GM19238 (cell line): ENCODE results near the gene SEC14L5.
"Not testable (repeated sequence)": the region's sequence is repeated elsewhere in the genome, so short reads cannot be mapped to it uniquely, and the experiment has no call there.

Experiments used
- DNase-seq: peaks from one replicate; pipeline ENCODE4 v3.0.0; 2011; ENCODE audit warnings: low spot score; ENCODE audit not compliant: insufficient read length

Gene SEC14L5

DNA sequence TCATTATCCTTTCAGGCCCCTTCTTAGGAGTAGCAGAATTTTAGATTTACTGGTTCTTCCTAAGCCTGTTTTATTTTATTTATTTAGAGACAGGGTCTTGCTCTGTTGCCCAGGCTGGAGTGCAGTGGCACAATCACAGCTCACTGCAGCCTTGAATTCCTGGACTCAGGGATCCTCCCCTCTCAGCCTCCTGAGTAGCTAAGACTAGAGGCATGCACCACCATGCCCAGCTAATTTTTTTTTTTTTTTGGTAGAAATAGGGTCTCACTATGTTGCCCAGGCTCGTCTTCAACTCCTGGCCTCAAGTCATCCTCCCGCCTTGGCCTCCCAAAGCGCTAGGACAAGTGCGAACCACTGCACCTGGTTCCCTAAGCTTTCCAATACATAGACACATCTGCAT is 28.5 kb upstream of the SEC14L5 start:
- not testable (repeated sequence) for DNase-seq

DNA sequence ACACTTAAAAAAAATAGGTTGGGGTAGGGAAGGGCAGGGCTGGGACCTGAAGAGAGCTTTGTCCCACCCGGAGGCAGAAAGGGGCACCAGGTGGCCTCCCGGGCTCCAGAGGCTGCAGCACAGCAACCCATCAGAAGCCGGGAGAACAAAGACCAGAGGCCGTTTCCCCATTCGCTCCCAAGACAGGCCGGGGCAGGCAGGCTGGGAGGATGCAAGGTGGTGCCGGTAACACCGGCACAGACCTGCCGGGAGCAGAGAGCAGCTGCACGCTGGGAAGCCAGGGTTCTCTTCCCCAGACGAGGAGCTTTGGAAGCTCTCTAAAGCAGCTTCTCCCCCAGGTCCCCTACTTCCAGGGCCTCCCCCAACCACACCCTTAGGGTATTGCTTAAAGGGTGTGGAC is 26.7 kb upstream of the SEC14L5 start:
- no peak for DNase-seq

DNA sequence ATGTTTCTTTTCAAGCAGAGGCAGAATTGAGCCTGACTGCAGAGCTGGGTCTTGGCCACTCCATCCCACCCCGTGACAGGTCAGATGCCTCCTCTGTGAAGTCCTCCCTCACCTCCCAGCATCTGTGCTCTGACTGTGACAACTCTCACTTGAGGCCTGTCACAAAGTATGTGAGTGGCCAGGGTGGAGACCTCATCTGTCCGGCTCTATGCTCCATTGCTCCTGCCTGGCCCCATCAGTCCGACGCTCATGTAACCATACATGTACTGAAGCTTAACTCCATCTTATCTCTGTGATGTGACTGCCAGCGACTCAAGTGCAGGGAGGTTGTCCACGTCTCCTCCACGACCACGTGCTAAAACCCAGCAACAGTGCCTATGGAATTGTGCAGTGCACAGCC is 24.7 kb upstream of the SEC14L5 start:
- DNase-seq: no peak

DNA sequence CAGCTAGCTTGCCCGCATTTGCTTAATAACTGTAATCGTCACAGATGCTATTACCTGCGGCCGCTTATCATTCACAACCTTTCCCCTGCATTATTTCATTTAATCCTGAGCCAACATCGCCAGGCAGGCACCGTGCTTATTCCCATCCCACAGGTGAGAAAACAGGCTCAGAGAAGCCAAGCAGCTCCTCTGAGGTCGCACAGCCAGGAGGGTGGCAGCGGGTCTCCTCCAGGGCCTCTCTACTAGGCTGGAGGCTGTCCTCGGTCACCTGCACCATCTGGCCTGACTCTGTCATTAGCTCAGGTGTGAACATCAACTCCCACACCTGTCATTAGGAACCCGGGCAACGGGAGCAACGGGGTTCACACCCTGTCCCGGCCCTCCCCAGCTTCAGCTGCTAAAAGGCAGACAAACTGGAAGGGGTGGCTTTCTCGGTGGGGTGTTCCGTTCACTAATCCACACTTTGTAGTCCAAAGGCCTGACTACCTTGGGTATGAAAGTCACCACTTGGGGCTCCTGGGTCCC is 24.2 kb upstream of the SEC14L5 start:
- no peak for DNase-seq

DNA sequence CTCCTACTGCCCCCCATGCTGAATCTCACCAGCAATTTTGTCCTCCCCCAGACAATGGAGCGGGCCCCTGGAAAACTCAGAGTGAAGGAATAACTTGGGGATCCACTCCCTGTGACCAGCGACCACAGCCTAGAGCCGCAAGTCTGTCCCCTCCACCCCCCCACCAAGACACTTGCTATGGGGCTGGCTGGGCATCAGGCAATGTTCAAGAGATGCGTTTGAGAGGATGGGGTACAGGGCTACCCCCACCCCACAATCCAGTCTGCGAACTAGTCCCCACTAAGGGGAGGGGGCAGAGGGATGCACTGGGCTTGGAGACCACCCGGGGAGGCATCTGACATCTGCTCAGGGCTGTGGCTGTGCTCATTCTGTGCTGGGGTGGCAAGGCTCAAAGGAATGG is 23.5 kb upstream of the SEC14L5 start:
- DNase-seq: no peak

DNA sequence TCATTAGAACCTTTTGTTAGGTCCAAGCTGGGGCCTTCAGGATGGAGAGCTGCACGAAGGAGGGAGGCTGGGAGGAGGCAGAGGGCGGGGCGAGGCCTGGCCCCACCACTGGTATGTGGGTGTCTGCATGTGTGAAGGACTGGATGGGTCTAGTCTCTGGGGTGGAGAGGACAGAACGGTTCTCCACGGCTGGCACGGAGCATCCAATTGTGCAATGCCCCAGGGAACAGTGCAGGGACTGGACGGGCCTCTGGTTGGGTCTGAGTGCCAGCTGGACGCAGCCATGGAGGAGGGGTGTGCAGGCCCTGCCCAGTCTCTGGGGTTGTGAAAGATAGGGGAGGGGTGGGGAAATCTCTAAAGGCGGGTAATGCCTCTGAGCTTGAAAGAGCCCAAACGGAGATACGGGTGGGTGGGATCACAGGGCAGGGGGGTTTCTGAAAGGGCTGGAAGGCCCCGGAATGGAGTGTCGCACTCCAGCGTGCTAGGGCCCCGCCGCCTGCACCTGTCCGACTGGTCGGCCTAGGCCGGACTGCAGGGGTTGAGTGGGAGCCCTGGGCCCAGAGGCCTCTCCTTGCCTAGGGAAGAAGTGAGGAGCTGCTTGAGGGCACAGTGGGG is 22.8 kb upstream of the SEC14L5 start:
- DNase-seq: no peak

DNA sequence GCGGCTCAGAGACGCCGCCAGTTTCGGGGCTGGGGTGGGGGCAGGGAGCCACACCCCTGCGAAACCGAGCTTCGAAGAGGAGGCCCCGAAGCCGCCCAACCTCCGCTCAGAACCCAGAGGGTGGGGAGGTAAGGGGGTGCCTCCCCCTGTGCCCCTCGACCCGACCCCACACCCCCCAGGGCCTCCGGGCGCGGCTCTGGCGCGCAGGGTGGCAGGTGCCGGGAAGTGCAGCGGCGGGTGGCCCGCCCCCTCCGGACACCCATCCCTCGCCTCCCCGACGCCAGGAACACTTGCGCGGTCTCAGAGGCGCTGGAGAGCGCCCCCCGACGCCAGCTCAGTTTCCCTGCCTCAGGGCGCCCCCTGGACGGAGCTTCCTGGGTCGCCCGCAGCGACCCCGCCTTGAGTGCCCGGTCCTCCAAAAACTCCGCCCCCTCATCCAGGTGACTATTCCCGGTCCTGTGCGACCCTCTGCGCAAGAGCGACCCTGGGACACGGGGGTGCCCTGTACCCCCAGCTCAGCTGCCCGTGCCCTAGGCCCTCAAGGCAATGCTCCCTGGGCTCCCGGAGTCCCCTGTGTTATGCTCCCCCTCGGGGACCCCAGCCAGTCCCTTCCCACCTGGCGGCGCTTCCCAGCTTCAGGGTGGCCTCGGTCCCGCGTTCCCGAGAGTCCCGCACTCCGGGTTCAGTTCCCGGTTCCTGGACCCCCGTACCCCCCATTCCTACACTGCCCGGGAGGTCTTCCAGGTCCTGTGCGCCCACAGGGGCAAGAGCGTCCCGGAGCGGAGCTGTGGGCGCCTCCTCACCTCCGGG is 21.7 kb upstream of the SEC14L5 start:
- no peak for DNase-seq

DNA sequence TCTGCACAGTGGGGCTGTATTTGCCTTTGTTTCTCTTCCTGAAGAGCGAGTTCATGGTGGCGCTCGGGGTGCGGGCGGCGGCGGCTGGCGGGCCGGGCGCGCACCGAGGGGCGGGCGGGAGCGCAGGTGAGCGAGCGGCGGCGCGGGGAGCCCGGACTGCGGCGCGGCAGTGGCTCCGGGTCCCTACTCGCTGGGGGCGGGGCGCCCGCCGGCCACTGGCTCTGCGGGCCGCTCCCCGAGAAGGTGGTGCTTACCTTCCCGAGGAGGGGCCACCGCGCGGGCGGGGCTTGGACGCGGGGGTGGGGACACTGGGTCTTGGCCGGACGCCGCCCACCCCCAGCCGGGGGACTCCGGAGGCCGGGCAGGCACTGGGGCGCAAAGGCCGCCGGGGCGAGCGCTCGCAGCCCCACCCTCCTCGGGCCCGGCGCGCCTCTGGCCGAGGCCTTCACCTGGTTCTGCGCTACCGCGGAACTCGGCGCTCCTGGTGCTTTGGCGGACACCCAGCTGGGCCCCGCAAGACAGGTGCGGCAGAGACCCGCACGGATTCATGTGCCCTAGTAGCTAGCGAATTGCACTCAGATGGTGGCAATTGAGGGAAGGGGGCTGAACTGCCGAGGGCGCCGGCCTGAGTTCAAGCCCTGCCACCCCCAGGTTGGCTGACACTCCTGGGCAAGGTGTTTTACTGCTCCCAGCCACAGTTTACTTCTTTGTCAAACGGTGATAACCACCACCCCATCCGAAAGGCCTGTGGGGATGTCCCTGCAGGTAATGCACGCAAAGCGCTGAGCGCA is 20.9 kb upstream of the SEC14L5 start, which contains the start of gene PPL:
Gene PPL (minus strand): TSS at position 158 of the 791 bp plus-strand sequence. CDS start 103 bp downstream, at position 55.
- DNase-seq: peak; percentile 32

DNA sequence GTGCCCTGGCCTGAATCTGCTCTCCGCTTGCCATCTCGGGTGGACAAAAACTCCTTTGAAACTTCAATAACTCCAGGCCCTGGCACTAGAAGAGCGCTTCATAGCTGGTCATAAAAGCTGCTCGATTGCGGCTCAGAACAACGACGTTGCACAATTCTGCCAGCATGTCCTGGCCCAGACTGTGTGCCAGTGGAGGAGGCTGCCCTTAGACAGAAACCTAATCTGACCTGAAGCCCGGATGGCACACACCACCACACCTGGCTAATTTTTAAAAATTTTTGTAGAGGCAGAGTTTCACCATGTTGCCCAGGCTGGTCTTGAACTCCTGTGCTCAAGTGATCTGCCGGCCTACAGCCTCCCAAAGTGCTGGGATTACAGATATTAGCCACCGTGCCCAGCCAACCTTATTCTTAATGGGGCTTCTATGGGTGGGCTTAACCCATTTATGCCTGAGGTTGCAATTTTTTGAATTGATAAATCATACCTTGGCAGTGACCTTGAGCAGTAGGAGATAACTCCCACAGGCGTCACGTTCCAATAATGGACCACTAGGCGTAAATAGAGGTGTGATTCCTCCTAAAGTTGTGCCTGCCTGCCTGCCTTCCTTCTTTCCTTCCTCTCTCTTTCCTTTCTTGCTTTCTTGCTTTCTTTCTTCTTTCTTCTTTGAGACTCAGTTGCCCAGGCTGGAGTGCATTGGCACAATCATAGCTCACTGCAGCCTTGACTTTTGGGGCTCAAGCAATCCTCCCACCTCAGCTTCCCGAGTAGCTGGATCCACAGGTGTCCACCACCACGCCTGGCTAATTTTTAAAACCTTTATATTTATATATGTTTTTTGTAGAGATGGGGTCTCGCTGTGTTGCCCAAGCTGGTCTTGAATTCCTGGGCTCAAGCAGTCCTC is 20.1 kb upstream of the SEC14L5 start:
- no peak for DNase-seq

DNA sequence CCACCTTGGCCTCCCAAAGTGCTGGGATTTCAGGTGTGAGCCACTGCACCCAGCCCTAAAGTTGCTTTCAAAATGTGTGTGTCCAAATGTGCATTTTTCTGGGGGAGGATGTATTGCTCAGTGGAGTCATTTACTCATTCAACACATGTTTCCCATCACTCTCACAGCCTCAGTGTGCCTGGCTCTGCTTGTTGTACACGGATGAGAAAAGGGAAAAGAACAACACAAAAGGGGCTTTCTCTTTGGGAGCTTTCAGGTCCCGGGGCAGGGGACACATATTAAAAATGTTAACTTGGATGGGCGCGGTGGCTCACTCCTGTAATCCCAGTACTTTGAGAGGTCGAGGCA is 19.5 kb upstream of the SEC14L5 start:
- no peak for DNase-seq

DNA sequence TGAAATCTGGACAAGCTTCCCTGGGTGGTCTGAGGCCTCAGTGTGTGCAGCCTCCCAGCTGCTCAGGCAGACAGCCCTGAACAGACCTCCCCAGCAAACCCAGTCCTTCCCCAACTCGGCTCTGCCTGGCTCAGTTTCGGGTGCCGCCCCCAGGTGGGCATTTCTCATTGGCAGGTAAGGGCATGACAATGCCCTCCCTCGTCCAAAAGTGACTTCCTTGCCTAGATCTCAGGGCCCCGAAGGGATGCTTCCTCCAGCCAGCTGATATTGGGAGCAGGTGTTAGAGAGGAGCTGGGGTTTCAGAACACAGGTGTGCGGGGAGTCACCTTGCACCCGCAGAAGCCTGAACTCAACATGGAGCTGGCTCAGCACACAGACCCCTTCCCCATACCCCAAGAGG is 17.4 kb upstream of the SEC14L5 start:
- DNase-seq: no peak

DNA sequence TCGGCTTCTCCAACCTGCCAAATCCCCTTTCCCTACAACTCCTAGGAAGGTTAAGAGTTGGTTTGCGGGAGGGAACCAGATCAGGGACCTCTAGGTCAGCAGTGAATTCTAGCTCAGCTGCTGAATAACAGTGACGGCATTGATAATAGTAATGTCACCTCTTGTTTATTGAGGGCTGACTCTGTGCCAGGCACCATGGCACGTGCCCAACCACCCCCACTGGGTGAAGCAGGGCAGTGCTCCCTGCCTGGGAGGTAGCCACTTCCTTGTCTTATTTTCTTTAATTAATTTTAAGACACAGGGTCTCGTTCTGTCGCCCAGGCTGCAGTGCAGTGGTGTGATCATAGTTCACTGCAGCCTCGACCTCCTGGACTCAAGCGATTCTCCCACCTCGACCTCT is 15.6 kb upstream of the SEC14L5 start:
- DNase-seq: no peak

DNA sequence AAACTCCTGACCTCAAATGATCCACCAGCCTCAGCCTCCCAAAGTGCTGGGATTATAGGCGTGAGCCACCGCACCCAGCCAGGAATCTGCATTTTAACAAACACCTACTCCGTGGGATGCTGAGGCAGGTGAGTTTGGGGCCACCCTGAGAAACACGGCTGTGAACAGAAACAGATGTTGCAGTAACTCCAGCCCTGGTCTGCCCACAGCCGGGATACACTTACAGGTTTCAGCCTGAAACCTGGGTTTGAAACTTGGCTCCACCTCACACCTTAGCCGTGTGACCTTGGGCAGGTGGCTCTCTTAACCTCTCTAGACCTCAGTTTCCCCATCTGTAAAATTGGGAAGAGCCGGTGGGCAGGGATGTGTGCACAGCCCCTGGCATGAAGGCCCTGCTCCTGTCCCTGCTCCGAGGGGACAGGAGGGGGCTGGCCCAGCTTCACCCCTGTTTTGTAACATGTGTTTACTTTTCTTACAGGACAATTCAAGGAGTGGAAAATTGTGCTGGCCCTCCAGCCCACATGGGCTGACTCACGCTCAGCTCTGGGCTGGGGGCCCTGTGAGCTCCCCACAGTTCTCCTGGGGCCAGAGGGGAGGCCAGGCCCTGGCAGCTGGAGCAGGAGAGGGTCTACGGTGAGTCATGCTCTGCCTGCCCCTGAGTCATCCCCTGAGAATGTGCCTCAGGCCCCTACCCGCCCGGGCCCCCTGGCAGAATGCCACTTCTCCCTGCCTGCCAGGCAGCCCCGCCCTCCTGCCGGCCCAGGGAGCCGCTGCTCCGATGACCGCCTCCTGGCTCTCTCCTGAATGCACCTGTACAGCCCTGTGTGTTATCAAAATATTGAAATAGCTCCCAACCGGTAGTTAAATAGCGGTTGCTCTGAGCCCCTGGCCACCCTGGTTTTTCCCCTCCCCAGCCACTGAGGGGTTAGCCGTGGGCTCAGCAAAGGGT is 13.5 kb upstream of the SEC14L5 start:
- DNase-seq: no peak

DNA sequence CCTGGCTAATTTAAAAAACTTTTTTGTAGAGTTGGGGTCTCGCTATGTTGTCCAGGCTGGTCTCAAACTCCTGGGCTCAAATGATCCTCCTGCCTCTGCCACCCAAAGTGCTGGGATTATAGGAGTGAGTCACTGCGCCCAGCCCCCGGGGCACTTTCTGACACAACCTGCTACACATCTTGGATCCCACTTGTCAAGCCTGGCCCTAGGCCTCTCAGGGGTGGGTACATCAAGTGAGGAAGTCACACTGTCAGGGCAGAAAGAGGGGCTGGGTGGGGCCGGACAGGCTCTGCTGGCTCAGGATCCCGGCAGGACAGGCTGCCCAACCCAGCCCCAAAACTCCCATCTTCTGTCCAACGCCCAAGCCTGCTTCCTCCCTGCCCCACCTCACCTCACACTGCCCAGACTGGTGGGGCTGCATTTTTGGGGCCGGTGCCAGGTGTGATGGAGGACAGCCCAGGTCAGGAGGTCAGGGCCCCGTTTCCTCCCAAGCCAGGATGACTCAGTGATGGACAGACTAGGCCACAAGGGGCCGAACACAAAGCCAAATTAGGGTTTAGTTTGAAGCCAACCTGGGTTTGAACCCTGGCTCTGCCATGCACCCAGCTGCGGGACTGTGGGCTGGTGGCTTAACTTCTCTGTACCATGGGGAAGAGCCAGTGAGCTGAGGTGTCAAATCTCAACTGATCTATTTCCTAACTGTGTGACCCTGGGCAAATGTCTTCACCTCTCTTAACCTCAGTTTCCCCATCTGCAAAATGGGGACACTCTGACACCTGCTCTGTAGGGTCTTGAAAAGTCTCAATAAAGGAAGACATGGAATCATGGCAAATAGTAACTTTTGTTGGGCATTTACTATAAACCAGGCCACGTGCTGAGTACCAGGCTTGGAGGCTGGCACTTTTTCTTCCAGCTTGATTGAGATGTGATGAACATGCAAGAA is 12.3 kb upstream of the SEC14L5 start:
- no peak for DNase-seq

DNA sequence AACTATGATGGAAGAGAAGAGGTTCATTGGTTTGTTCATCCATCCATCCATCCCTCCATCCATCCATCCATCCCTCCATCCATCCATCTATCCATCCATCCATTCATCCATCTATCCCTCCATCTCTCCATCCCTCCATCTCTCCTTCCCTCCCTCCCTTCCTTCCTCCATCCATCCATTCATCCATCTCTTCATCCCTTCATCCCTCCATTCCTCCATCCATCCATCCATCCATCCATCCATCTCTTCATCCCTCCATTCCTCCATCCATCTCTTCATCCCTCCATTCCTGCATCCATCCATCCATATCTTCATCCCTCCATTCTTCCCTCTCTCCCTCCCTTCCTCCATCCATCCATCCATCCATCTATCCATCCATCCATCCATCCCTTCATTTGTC is 11.2 kb upstream of the SEC14L5 start:
- DNase-seq: no peak

DNA sequence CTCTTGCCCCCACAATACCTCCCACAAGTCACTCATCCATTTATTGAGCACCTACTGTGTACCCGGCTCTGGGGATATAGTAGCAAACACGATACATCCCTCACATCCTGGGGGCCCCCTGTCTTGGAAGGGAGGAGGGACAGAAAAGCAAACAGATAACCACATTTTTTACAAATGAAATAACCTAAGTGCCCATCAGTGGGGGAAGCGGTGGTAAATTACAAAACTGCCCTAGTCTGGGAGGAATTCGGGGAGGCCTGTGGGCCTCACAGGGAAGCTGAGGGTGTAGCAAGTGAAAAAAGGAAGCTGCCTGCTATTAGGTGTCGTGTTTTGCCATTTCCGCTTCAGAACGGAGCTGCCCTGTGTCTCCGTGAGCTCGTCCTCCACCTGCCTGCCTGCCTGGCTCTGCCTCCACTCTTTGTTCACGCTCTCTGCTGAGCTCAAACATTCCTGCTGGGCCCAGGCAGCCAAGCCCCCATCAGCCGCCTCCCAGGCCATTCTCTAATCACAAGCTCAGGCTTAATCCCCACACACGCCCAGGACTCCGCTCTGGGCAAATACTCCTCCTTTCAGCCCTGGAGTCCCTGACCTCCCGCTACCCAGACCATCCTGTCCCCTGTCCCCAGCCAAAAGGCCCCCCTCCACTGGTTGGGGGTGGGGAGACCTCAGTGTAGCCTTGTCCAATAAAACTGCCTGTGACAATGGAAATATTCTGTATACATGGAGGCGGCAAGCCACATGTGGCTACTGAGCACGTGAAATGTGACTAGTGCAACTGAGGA is 10.2 kb upstream of the SEC14L5 start:
- DNase-seq: no peak

DNA sequence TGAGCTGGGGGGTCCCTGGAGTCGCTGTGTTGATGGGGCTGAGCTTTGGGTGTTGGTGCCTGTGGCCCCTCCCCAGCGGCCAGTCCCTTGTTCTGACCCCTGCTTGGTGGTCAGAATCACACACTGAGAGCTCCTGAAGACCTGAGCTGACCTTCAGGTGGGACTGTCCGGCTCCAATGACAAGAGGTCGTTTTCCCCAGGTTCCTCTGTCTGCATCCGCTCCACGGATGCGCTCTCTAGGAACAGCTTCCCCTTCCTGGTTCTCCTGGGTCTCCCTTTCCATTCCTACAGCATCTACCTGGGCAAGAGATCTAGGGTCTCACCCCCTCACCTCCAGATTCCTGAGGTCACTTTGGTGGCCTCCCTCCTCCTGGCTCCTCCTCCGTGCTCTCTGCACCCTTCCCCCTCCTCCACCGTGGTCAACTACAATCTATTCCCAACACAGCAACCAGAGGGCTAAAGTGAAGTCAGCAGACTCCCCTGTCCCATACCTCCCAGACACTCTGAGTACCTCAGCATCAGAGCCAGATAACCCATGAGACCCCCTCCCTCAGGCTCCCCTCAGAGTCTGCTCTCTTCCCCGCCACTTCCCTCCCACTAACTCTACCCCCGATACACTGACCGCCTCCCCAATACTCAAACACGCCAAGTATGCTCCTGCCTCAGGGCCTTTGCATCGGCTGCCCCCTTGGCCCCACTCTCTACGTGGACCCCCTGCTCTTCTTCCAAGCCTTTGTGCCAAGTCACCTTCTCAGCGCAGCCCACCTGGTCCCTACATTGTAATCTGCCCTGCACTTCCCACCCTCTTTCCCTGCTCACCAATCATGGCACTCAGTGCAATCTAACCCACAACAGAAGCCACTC is 9.0 kb upstream of the SEC14L5 start:
- DNase-seq: no peak
